OCI-LY3 (cell line): Measurements from ENCODE around the gene SULF2.

ENCODE experiments used
- EZH2phosphoT487 ChIP-seq: fragments of 200-600 bp; shearing (Covaris generic); IDR thresholded peaks from 2 replicates; pipeline ENCODE4 v1.6.1; 2018; ENCODE audit warnings: antibody characterized with exemption, mixed run types, low read depth
- TF ChIP-seq, protein P1 (sequence below): fragments of 200-600, 300-600 bp; sonication (generic); IDR thresholded peaks from 2 replicates; pipeline ENCODE4 v1.5.1; 2014; ENCODE audit warnings: antibody characterized with exemption, low read length, low read depth

GRCh38 chr20:47782076-47782475 lies 3.2 kb downstream of the SULF2 start:
- TF ChIP-seq, protein P1, sequence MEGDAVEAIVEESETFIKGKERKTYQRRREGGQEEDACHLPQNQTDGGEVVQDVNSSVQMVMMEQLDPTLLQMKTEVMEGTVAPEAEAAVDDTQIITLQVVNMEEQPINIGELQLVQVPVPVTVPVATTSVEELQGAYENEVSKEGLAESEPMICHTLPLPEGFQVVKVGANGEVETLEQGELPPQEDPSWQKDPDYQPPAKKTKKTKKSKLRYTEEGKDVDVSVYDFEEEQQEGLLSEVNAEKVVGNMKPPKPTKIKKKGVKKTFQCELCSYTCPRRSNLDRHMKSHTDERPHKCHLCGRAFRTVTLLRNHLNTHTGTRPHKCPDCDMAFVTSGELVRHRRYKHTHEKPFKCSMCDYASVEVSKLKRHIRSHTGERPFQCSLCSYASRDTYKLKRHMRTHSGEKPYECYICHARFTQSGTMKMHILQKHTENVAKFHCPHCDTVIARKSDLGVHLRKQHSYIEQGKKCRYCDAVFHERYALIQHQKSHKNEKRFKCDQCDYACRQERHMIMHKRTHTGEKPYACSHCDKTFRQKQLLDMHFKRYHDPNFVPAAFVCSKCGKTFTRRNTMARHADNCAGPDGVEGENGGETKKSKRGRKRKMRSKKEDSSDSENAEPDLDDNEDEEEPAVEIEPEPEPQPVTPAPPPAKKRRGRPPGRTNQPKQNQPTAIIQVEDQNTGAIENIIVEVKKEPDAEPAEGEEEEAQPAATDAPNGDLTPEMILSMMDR = no peak
- TF ChIP-seq EZH2phosphoT487 = no peak
